GM12878 (cell line): Measurements from ENCODE around the gene ABCA13. TPM values are rescaled to one million over a fixed set of nuclear protein-coding genes. Genes with fewer than 3 reads are reported as not detected.

Source experiments
- ATAC-seq: fragments of 200-7000 bp; cut with Tn5 transposase; 3 replicates; pipeline ENCODE4 v1.9.1; 2020; ENCODE audit warnings: mild to moderate bottlenecking, moderate library complexity
- BruUV-seq: library from RNA; stranded (reverse); fragments of 400-500 nt; replicated peaks from 2 replicates; lab custom pipeline; 2021; lab: Mats Ljungman, UMichigan
- CTCF ChIA-PET: fragments of 300-600 bp; sonication (Branson Sonifier 250); formaldehyde crosslinking; extraction: SDS; loops from one replicate; lab custom pipeline; 2021; ENCODE audit warnings: inconsistent platforms; lab: Yijun Ruan, JAX
- POLR2A ChIA-PET: fragments of 350-600 bp; formaldehyde crosslinking; extraction: SDS; loops from one replicate; lab custom pipeline; 2021; ENCODE audit warnings: inconsistent platforms; lab: Charles Lee
- RAD21 ChIA-PET: fragments of 300-600 bp; sonication (Branson Sonifier 250); formaldehyde crosslinking; loops from one replicate; lab custom pipeline; 2023; ENCODE audit warnings: antibody characterized with exemption; ENCODE audit not compliant: unreplicated experiment; lab: Charles Lee
- SMC1A ChIA-PET: fragments of 300-600 bp; sonication (Branson Sonifier 250); formaldehyde crosslinking; loops from one replicate; lab custom pipeline; 2023; ENCODE audit not compliant: unreplicated experiment, uncharacterized antibody; lab: Charles Lee
- DNase-seq: peaks from one replicate; pipeline ENCODE4 v3.0.0-alpha.2; 2011; ENCODE audit warnings: low read depth, low spot score
- FAIRE-seq: peaks from 3 replicates; lab custom pipeline; 2011; peaks lifted over from hg19 to GRCh38; lab: Jason Lieb, UNC
- H2AFZ ChIP-seq: 2 replicates; pipeline ENCODE4 v1.6.0; 2011; ENCODE audit warnings: low read depth, low read length, control low read depth; ENCODE audit not compliant: control insufficient read depth
- H3K27ac ChIP-seq: 2 replicates; pipeline ENCODE4 v1.5.1; 2011; ENCODE audit warnings: control low read depth; ENCODE audit not compliant: control insufficient read depth, insufficient read depth
- H3K27me3 ChIP-seq, 2 experiments: replicated peaks in 1 of 2; 2 replicates each; pipeline versions ENCODE4 v1.6.0 to v1.6.1; 2011; ENCODE audit warnings: low read length in 1 of 2; ENCODE audit not compliant: control insufficient read depth in 2 of 2, insufficient read depth in 2 of 2
- H3K36me3 ChIP-seq, 2 experiments: 2 replicates each; pipeline ENCODE4 v1.5.1; 2011; ENCODE audit warnings: low read length in 1 of 2; ENCODE audit not compliant: control insufficient read depth in 2 of 2, insufficient read depth in 2 of 2
- H3K4me1 ChIP-seq: 2 replicates; pipeline ENCODE4 v1.6.1; 2011; ENCODE audit warnings: mild to moderate bottlenecking, low read length, moderate library complexity, mixed read lengths; ENCODE audit not compliant: control insufficient read depth, insufficient read depth
- H3K4me2 ChIP-seq: 2 replicates; pipeline ENCODE4 v1.6.0; 2011; ENCODE audit warnings: control low read depth; ENCODE audit not compliant: control insufficient read depth, insufficient read depth
- H3K4me3 ChIP-seq: fragments of 200-600 bp; sonication (generic); 2 replicates; pipeline ENCODE4 v1.5.1; 2016
- H3K79me2 ChIP-seq: 2 replicates; pipeline ENCODE4 v1.6.0; 2011; ENCODE audit warnings: low read length; ENCODE audit not compliant: control insufficient read depth, insufficient read depth
- H3K9ac ChIP-seq: 2 replicates; pipeline ENCODE4 v1.8.0; 2011; ENCODE audit warnings: low read length, control low read depth, mixed read lengths; ENCODE audit not compliant: control insufficient read depth, insufficient read depth
- H3K9me3 ChIP-seq: replicated peaks from 3 replicates; pipeline ENCODE4 v1.5.1; 2011; ENCODE audit warnings: mild to moderate bottlenecking, low read length; ENCODE audit not compliant: control insufficient read depth, insufficient read depth
- H4K20me1 ChIP-seq: 2 replicates; pipeline ENCODE4 v1.6.0; 2011; ENCODE audit not compliant: control insufficient read depth, insufficient read depth
- ATF7 ChIP-seq: fragments of 450-650 bp; IDR thresholded peaks from 2 replicates; pipeline ENCODE4 v1.6.1; 2016; ENCODE audit warnings: low read depth, mild to moderate bottlenecking
- CREB1 ChIP-seq: IDR thresholded peaks from 2 replicates; pipeline ENCODE4 v1.6.1; 2012; ENCODE audit warnings: low read depth, mild to moderate bottlenecking, inconsistent platforms
- IKZF1 ChIP-seq: fragments of 450-650 bp; conservative IDR thresholded peaks from 2 replicates; pipeline ENCODE4 v1.6.1; 2017; ENCODE audit warnings: antibody characterized with exemption, mild to moderate bottlenecking
- IRF5 ChIP-seq: fragments of 450-650 bp; IDR thresholded peaks from 2 replicates; pipeline ENCODE4 v1.6.1; 2017; ENCODE audit warnings: borderline replicate concordance
- NBN ChIP-seq: fragments of 450-650 bp; IDR thresholded peaks from 2 replicates; pipeline ENCODE4 v1.6.1; 2016
- NFXL1 ChIP-seq: fragments of 450-650 bp; IDR thresholded peaks from 2 replicates; pipeline ENCODE4 v1.6.1; 2017; ENCODE audit warnings: antibody characterized with exemption, mild to moderate bottlenecking, borderline replicate concordance
- NR2F1 ChIP-seq: fragments of 450-650 bp; conservative IDR thresholded peaks from 2 replicates; pipeline ENCODE4 v1.6.1; 2017; ENCODE audit warnings: mild to moderate bottlenecking
- SPI1 ChIP-seq: IDR thresholded peaks from 2 replicates; pipeline ENCODE4 v1.6.1; 2011; ENCODE audit warnings: low read depth, mild to moderate bottlenecking, low read length, moderate library complexity, borderline replicate concordance; ENCODE audit not compliant: insufficient read depth
- SRF ChIP-seq, 2 experiments: IDR thresholded peaks; 2 replicates each; pipeline ENCODE4 v1.6.1; 2011; ENCODE audit warnings: low read depth in 2 of 2, low read length in 2 of 2, mild to moderate bottlenecking in 1 of 2, moderate library complexity in 1 of 2
- SUPT20H ChIP-seq: IDR thresholded peaks from 2 replicates; pipeline ENCODE4 v1.6.1; 2011; ENCODE audit warnings: low read depth, mild to moderate bottlenecking, low read length, moderate library complexity, borderline replicate concordance; ENCODE audit not compliant: control insufficient read depth
- SUZ12 ChIP-seq: fragments of 200-600 bp; sonication (generic); IDR thresholded peaks from one replicate; pipeline ENCODE4 v1.6.1; 2018; ENCODE audit warnings: antibody characterized with exemption, mild to moderate bottlenecking; ENCODE audit not compliant: unreplicated experiment
- TCF12 ChIP-seq: IDR thresholded peaks from 2 replicates; pipeline ENCODE4 v1.6.1; 2011; ENCODE audit warnings: low read depth, mild to moderate bottlenecking, low read length
- YBX1 ChIP-seq: fragments of 450-650 bp; IDR thresholded peaks from 2 replicates; pipeline ENCODE4 v1.6.1; 2016; ENCODE audit warnings: antibody characterized with exemption
- ZNF217 ChIP-seq: fragments of 450-650 bp; IDR thresholded peaks from 2 replicates; pipeline ENCODE4 v1.6.1; 2017; ENCODE audit warnings: antibody characterized with exemption, mild to moderate bottlenecking
- ZNF384 ChIP-seq: IDR thresholded peaks from 2 replicates; pipeline ENCODE4 v1.6.1; 2012; ENCODE audit warnings: low read depth, mild to moderate bottlenecking, low read length, improper control_type of control experiment, borderline replicate concordance
- ZZZ3 ChIP-seq: IDR thresholded peaks from 2 replicates; pipeline ENCODE4 v1.6.1; 2011; ENCODE audit warnings: low read depth; ENCODE audit not compliant: control insufficient read depth, insufficient read length
- WGBS: methylation state at CpG from one replicate; pipeline ENCODE4 v1.1.6; 2016; ENCODE audit warnings: low lambda C conversion rate; ENCODE audit not compliant: insufficient replicate concordance, insufficient coverage; ENCODE audit errors: missing lambda C conversion rate; 5-methylcytosine and 5-hydroxymethylcytosine counted together
- in situ Hi-C: fragments of 300-500 bp; cut with MboI; formaldehyde crosslinking; loops from 9 replicates; pipeline ENCODE4 v1.14.3; 2018; ENCODE audit warnings: mixed read lengths
- intact Hi-C: fragments of 100-400 bp; cut with micrococcal nuclease; formaldehyde crosslinking; loops from one replicate; pipeline ENCODE4 v1.14.2; 2022; ENCODE audit not compliant: unreplicated experiment
- polyA plus RNA-seq, 11 experiments: library from polyadenylated mRNA; depleted of rRNA in 4 of 11; unstranded in 6 of 11; stranded (reverse) in 5 of 11; fragments of >200 nt; fragmentation: Nextera tagmentation in 4 of 11; fragmentation: Illumina TruSeq in 1 of 11; extraction: Ambion mirVana in 4 of 11; extraction: Trizol in 1 of 11; gene quantifications; 1 replicate in 1 of 11; 2 replicates in 10 of 11; pipeline versions ENCODE4 v1.2.1 to v1.2.3, GENCODE V29; 2011 to 2016; ENCODE audit warnings: inconsistent platforms in 2 of 11, missing spikeins in 2 of 11, low read depth in 1 of 11
- total RNA-seq, 4 experiments: library from RNA; depleted of rRNA in 3 of 4; stranded (reverse); fragments of >200 nt in 3 of 4; fragmentation: Illumina TruSeq in 1 of 4; extraction: Trizol in 1 of 4; gene quantifications; 2 replicates each; pipeline versions ENCODE4 v1.2.1 to v1.2.3, GENCODE V29; 2013 to 2021
- TF ChIP-seq, protein P1 (sequence below): IDR thresholded peaks from 2 replicates; pipeline ENCODE4 v1.6.1; 2012; ENCODE audit warnings: low read depth, low read length, improper control_type of control experiment
- TF ChIP-seq, protein P2 (sequence below): IDR thresholded peaks from 2 replicates; pipeline ENCODE4 v1.6.1; 2012; ENCODE audit warnings: low read depth, low read length, improper control_type of control experiment
- TF ChIP-seq, protein P3 (sequence below): fragments of 450-650 bp; IDR thresholded peaks from 2 replicates; pipeline ENCODE4 v1.6.1; 2017; ENCODE audit warnings: low read depth, mild to moderate bottlenecking, moderate library complexity

ABCA13 gene
- total and polyA plus RNA-seq, 10 of the 15 experiments (the other 5 are each of a cell fraction or from before 2014, with no cell fraction given): under 0.01 to 0.98 (median 0.04) TPM; not detected in 2

DNA sequence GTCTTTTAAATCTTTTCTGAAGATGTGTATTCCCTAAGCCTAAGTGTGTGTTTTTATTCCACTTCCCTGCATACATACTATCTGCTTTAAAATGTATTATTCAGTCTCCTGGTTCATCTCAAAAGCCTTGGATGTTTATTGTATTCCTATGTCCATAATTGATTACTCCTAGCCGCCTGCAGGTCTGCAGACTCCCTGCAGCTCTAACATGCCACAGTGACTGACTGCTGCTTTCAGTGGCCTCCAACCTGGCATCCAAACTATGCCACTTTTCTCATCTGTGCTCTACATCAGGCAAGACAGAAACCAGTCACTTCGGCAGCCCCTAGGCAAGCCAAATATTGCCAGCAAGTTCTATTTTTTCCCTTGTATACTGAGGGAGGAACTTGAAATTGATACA lies 81.7 kb downstream of the ABCA13 start:
- Histone ChIP-seq H3K9me3 (no peaks in the 10 kb centered on the region), H3K4me1 (peaks cover 7% of the 10 kb centered on the region; the same call in 1 of the 2 replicates), H3K9ac (no peak overlapping the region), H3K36me3 (no peaks in the 10 kb centered on the region), H3K4me3 (no peak overlapping the region), H2AFZ (no peak overlapping the region), H3K27ac (no peak overlapping the region), H4K20me1 (no peaks in the 10 kb centered on the region), H3K27me3 (no peaks in the 10 kb centered on the region; a peak in 1 of 4 replicates)
- intact Hi-C loops: no loop called here
- ChIA-PET CTCF (no interaction called here), POLR2A (no interaction called here), RAD21 (no interaction called here), SMC1A (no interaction called here)
- no peak for FAIRE-seq
- in situ Hi-C loops: no loop called here
- no peak for DNase-seq
- TF ChIP-seq, protein P1, sequence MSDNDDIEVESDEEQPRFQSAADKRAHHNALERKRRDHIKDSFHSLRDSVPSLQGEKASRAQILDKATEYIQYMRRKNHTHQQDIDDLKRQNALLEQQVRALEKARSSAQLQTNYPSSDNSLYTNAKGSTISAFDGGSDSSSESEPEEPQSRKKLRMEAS: no peak
- TF ChIP-seq ATF7: no peak
- no peak for TF ChIP-seq TCF12
- TF ChIP-seq YBX1: no peak
- TF ChIP-seq ZNF217: no peak
- no peak for TF ChIP-seq IKZF1
- no peak for TF ChIP-seq SUZ12
- TF ChIP-seq SRF (IDR thresholded peaks at IDR 0.05; ENCODE audit: low read depth in 2 of 2, low read length in 2 of 2): no peak
- no peak for TF ChIP-seq NR2F1
- TF ChIP-seq, protein P2, sequence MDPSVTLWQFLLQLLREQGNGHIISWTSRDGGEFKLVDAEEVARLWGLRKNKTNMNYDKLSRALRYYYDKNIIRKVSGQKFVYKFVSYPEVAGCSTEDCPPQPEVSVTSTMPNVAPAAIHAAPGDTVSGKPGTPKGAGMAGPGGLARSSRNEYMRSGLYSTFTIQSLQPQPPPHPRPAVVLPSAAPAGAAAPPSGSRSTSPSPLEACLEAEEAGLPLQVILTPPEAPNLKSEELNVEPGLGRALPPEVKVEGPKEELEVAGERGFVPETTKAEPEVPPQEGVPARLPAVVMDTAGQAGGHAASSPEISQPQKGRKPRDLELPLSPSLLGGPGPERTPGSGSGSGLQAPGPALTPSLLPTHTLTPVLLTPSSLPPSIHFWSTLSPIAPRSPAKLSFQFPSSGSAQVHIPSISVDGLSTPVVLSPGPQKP: no peak
- TF ChIP-seq ZNF384: no peak
- TF ChIP-seq CREB1: no peak
- no peak for TF ChIP-seq SUPT20H
- TF ChIP-seq, protein P3, sequence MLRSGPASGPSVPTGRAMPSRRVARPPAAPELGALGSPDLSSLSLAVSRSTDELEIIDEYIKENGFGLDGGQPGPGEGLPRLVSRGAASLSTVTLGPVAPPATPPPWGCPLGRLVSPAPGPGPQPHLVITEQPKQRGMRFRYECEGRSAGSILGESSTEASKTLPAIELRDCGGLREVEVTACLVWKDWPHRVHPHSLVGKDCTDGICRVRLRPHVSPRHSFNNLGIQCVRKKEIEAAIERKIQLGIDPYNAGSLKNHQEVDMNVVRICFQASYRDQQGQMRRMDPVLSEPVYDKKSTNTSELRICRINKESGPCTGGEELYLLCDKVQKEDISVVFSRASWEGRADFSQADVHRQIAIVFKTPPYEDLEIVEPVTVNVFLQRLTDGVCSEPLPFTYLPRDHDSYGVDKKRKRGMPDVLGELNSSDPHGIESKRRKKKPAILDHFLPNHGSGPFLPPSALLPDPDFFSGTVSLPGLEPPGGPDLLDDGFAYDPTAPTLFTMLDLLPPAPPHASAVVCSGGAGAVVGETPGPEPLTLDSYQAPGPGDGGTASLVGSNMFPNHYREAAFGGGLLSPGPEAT: no peak
- TF ChIP-seq NFXL1: no peak
- no peak for TF ChIP-seq IRF5
- TF ChIP-seq NBN: no peak
- no peak for TF ChIP-seq ZZZ3
- no peak for TF ChIP-seq SPI1
- TF ChIP-seq, all 136 proteins: peak for 0
- Histone ChIP-seq H3K79me2 (no peaks in the 10 kb centered on the region), H3K4me2 (no peak overlapping the region)
- ATAC-seq: peak; percentile 16; the same call in 2 of the 3 replicates
- 49% methylated on average over 2 of the region's 2 CpGs for WGBS
- no TSS peak for BruUV-seq
